WERI-Rb-1 (cell line): ENCODE measurements around the gene PNMA8C.

Experiments
- DNase-seq: peaks from one replicate; pipeline ENCODE4 v3.0.0-alpha.2; 2020
- H3K27ac ChIP-seq: fragments of 250-450 bp; sonication (Bioruptor Pico); 2 replicates; pipeline ENCODE4 v1.5.1; 2020; ENCODE audit warnings: mild to moderate bottlenecking, moderate library complexity
- H3K27me3 ChIP-seq: fragments of 250-450 bp; sonication (Bioruptor Pico); 2 replicates; pipeline ENCODE4 v1.5.1; 2021; ENCODE audit warnings: mild to moderate bottlenecking, low read depth, moderate library complexity; ENCODE audit not compliant: insufficient read depth, severe bottlenecking
- H3K36me3 ChIP-seq: fragments of 250-450 bp; sonication (Bioruptor Pico); 2 replicates; pipeline ENCODE4 v1.5.1; 2020; ENCODE audit warnings: mild to moderate bottlenecking, moderate library complexity
- H3K4me3 ChIP-seq: 2 replicates; pipeline ENCODE4 v1.5.1; 2011; ENCODE audit warnings: low read depth, mild to moderate bottlenecking, control low read depth, low read length
- H3K9me3 ChIP-seq: fragments of 250-450 bp; sonication (Bioruptor Pico); 2 replicates; pipeline ENCODE4 v1.5.1; 2021; ENCODE audit warnings: mild to moderate bottlenecking, moderate library complexity; ENCODE audit not compliant: severe bottlenecking
- CTCF ChIP-seq: IDR thresholded peaks from 2 replicates; pipeline ENCODE4 v1.5.1; 2011; ENCODE audit warnings: low read depth, mild to moderate bottlenecking, control low read depth, inconsistent platforms, low read length

Gene PNMA8C

GRCh38 chr19:46452186-46452585, 23.4 kb upstream of the PNMA8C start:
- peaks cover 10% of the 10 kb centered on the region for H3K9me3 ChIP-seq
- peak overlapping the region; percentile 87 for H3K27ac ChIP-seq
- H3K27me3 ChIP-seq, result no peaks in the 10 kb centered on the region
- DNase-seq, result no peak
- H3K36me3 ChIP-seq, result no peaks in the 10 kb centered on the region
- TF ChIP-seq CTCF, result no peak
- no peak overlapping the region for H3K4me3 ChIP-seq

GRCh38 chr19:46451352-46451751, 22.6 kb upstream of the PNMA8C start:
- Histone ChIP-seq H3K9me3 (peaks cover 10% of the 10 kb centered on the region), H3K36me3 (no peaks in the 10 kb centered on the region), H3K27ac (peak overlapping the region; percentile 87), H3K27me3 (no peaks in the 10 kb centered on the region), H3K4me3 (no peak overlapping the region)
- no peak for TF ChIP-seq CTCF
- DNase-seq, result peak; percentile 86

GRCh38 chr19:46450737-46451136, 22.0 kb upstream of the PNMA8C start:
- Histone ChIP-seq H3K36me3 (no peaks in the 10 kb centered on the region), H3K4me3 (no peak overlapping the region), H3K27me3 (no peaks in the 10 kb centered on the region), H3K27ac (peak overlapping the region; percentile 87), H3K9me3 (peaks cover 10% of the 10 kb centered on the region)
- no peak for TF ChIP-seq CTCF
- DNase-seq, result no peak

GRCh38 chr19:46449228-46449627, 20.5 kb upstream of the PNMA8C start:
- H3K27me3 ChIP-seq, result no peaks in the 10 kb centered on the region
- no peak for TF ChIP-seq CTCF
- no peak for DNase-seq
- no peak overlapping the region for H3K27ac ChIP-seq
- no peak overlapping the region for H3K4me3 ChIP-seq
- peaks cover 10% of the 10 kb centered on the region for H3K9me3 ChIP-seq
- no peaks in the 10 kb centered on the region for H3K36me3 ChIP-seq

GRCh38 chr19:46448601-46449000, 19.9 kb upstream of the PNMA8C start:
- Histone ChIP-seq H3K27ac (no peak overlapping the region), H3K36me3 (no peaks in the 10 kb centered on the region), H3K9me3 (peaks cover 10% of the 10 kb centered on the region), H3K4me3 (no peak overlapping the region), H3K27me3 (no peaks in the 10 kb centered on the region)
- no peak for TF ChIP-seq CTCF
- DNase-seq, result no peak

- Histone ChIP-seq H3K27ac (no peak overlapping the region), H3K9me3 (peaks cover 10% of the 10 kb centered on the region), H3K4me3 (no peak overlapping the region), H3K27me3 (no peaks in the 10 kb centered on the region), H3K36me3 (no peaks in the 10 kb centered on the region)
- no peak for TF ChIP-seq CTCF
- no peak for DNase-seq
Observed at GRCh38 chr19:46447824-46448223, 19.1 kb upstream of the PNMA8C start.
